GM12891 (cell line): ENCODE measurements around the gene ANKRD9.

Source experiments
- DNase-seq: peaks from one replicate; pipeline ENCODE4 v3.0.0; 2011; ENCODE audit warnings: low spot score; ENCODE audit not compliant: insufficient read length
- FAIRE-seq: peaks from 2 replicates; lab custom pipeline; 2011; peaks lifted over from hg19 to GRCh38; lab: Jason Lieb, UNC
- PAX5 ChIP-seq: IDR thresholded peaks from 2 replicates; pipeline ENCODE4 v1.6.1; 2011; ENCODE audit warnings: low read length, moderate library complexity, mild to moderate bottlenecking; ENCODE audit not compliant: insufficient read depth, severe bottlenecking
- POLR2A ChIP-seq: IDR thresholded peaks from 2 replicates; pipeline ENCODE4 v1.6.1; 2011; ENCODE audit warnings: low read depth, low read length, control low read depth
- POLR2AphosphoS5 ChIP-seq: IDR thresholded peaks from 2 replicates; pipeline ENCODE4 v1.6.1; 2011; ENCODE audit warnings: low read depth, low read length, control low read depth
- POU2F2 ChIP-seq: IDR thresholded peaks from 2 replicates; pipeline ENCODE4 v1.6.1; 2011; ENCODE audit warnings: low read depth, mild to moderate bottlenecking, control low read depth, low read length, moderate library complexity
- SPI1 ChIP-seq: IDR thresholded peaks from 2 replicates; pipeline ENCODE4 v1.6.1; 2011; ENCODE audit warnings: low read depth, low read length, control low read depth
- TAF1 ChIP-seq: IDR thresholded peaks from 2 replicates; pipeline ENCODE4 v1.6.1; 2011; ENCODE audit warnings: low read depth, low read length, control low read depth

ANKRD9 gene

GRCh38 chr14:102473559-102473958 lies 36.0 kb downstream of the ANKRD9 start:
- no peak for FAIRE-seq
- DNase-seq = no peak
- no peak for TF ChIP-seq TAF1
- TF ChIP-seq POLR2AphosphoS5 = no peak
- no peak for TF ChIP-seq POU2F2
- no peak for TF ChIP-seq POLR2A
- no peak for TF ChIP-seq SPI1
- no peak for TF ChIP-seq PAX5

GRCh38 chr14:102472791-102473150 lies 36.8 kb downstream of the ANKRD9 start:
- DNase-seq = no peak
- FAIRE-seq = no peak
- no peak for TF ChIP-seq SPI1
- no peak for TF ChIP-seq PAX5

- FAIRE-seq = no peak
- no peak for DNase-seq
- no peak for TF ChIP-seq SPI1
- no peak for TF ChIP-seq PAX5
- no peak for TF ChIP-seq POU2F2
- no peak for TF ChIP-seq POLR2AphosphoS5
- no peak for TF ChIP-seq TAF1
- no peak for TF ChIP-seq POLR2A
Observed at GRCh38 chr14:102471921-102472790, 37.4 kb downstream of the ANKRD9 start.

- FAIRE-seq = no peak
- TF ChIP-seq POLR2A = no peak
- TF ChIP-seq SPI1 = no peak
- no peak for TF ChIP-seq POU2F2
- TF ChIP-seq TAF1 = no peak
- no peak for TF ChIP-seq POLR2AphosphoS5
- TF ChIP-seq PAX5 = no peak
- DNase-seq = no peak
Observed at GRCh38 chr14:102469261-102469660, 40.3 kb downstream of the ANKRD9 start.

GRCh38 chr14:102464846-102465341 lies 44.7 kb downstream of the ANKRD9 start:
- DNase-seq (no peak), FAIRE-seq (no peak)
- TF ChIP-seq POLR2AphosphoS5 (no peak), POLR2A (no peak), SPI1 (no peak), TAF1 (no peak), POU2F2 (no peak), PAX5 (no peak)

GRCh38 chr14:102464006-102464405 lies 45.6 kb downstream of the ANKRD9 start:
- TF ChIP-seq POU2F2 (no peak), PAX5 (no peak), TAF1 (no peak), SPI1 (no peak), POLR2A (no peak), POLR2AphosphoS5 (no peak)
- DNase-seq (no peak), FAIRE-seq (no peak)

- TF ChIP-seq POLR2A = no peak
- no peak for TF ChIP-seq TAF1
- TF ChIP-seq POU2F2 = no peak
- TF ChIP-seq POLR2AphosphoS5 = no peak
- no peak for DNase-seq
- no peak for FAIRE-seq
Observed at GRCh38 chr14:102462391-102462790, 47.2 kb downstream of the ANKRD9 start.

GRCh38 chr14:102461490-102462338 lies 47.9 kb downstream of the ANKRD9 start:
- FAIRE-seq = no peak
- TF ChIP-seq SPI1 (no peak), POLR2A (no peak), PAX5 (no peak), POLR2AphosphoS5 (no peak), TAF1 (no peak), POU2F2 (no peak)
- no peak for DNase-seq

GRCh38 chr14:102457509-102457908 lies 52.1 kb downstream of the ANKRD9 start:
- TF ChIP-seq SPI1 (no peak), PAX5 (no peak), POLR2AphosphoS5 (no peak), TAF1 (no peak), POU2F2 (no peak), POLR2A (no peak)
- FAIRE-seq (no peak), DNase-seq (no peak)
